Natural killer cell (primary cell): Measurements from ENCODE around the gene KRTAP10-2. TPM values are rescaled to one million over a fixed set of nuclear protein-coding genes. Genes with fewer than 3 reads are reported as not detected.

Source experiments
- ATAC-seq, 3 donors: fragments of 150-1000 bp in 2 of 3; fragments of 200-7000 bp in 1 of 3; cut with Tn5 transposase; 1 replicate in 1 of 3; 2 replicates in 2 of 3; pipeline ENCODE4 v1.10.0; 2021; ENCODE audit warnings: mild to moderate bottlenecking in 2 of 3, moderate library complexity in 2 of 3
- DNase-seq, 2 donors: peaks; one replicate each; pipeline versions ENCODE4 v3.0.0 to v3.0.0-alpha.2; 2013 to 2021; ENCODE audit warnings: mixed read lengths in 1 of 2
- H3K27ac ChIP-seq: one replicate; pipeline ENCODE4 v1.5.1; 2013; ENCODE audit warnings: mild to moderate bottlenecking, low read length
- H3K27me3 ChIP-seq: one replicate; pipeline ENCODE4 v1.6.1; 2013; ENCODE audit warnings: low read length; ENCODE audit not compliant: control insufficient read depth, insufficient read depth
- H3K36me3 ChIP-seq: one replicate; pipeline ENCODE4 v1.6.1; 2013; ENCODE audit warnings: low read length; ENCODE audit not compliant: control insufficient read depth, insufficient read depth
- H3K4me1 ChIP-seq: one replicate; pipeline ENCODE4 v1.6.1; 2013; ENCODE audit warnings: low read length; ENCODE audit not compliant: control insufficient read depth, insufficient read depth
- H3K4me3 ChIP-seq: one replicate; pipeline ENCODE4 v1.5.1; 2013; ENCODE audit warnings: low read length
- H3K9me3 ChIP-seq: one replicate; pipeline ENCODE4 v1.6.1; 2013; ENCODE audit warnings: low read length; ENCODE audit not compliant: control insufficient read depth, insufficient read depth
- H3K27ac Mint-ChIP-seq, 2 donors: one replicate each; pipeline ENCODE4 v1.8.0; 2022; ENCODE audit warnings: mild to moderate bottlenecking in 2 of 2, mixed read lengths in 2 of 2, moderate library complexity in 1 of 2
- H3K27me3 Mint-ChIP-seq, 2 donors: one replicate each; pipeline ENCODE4 v1.8.0; 2022; ENCODE audit warnings: low read depth in 2 of 2, mixed read lengths in 2 of 2
- H3K36me3 Mint-ChIP-seq: one replicate; pipeline ENCODE4 v1.8.0; 2022; ENCODE audit warnings: mixed read lengths
- H3K4me1 Mint-ChIP-seq, 2 donors: one replicate each; pipeline ENCODE4 v1.8.0; 2022; ENCODE audit warnings: mixed read lengths in 2 of 2
- H3K4me3 Mint-ChIP-seq: one replicate; pipeline ENCODE4 v1.8.0; 2022; ENCODE audit warnings: mild to moderate bottlenecking, moderate library complexity, mixed read lengths
- H3K9me3 Mint-ChIP-seq, 2 donors: one replicate each; pipeline ENCODE4 v1.8.0; 2022; ENCODE audit warnings: mixed read lengths in 2 of 2
- CTCF ChIP-seq: fragments of 200-600 bp; IDR thresholded peaks from one replicate; pipeline ENCODE4 v1.8.0; 2022; ENCODE audit warnings: antibody characterized with exemption
- WGBS: methylation state at CpG from one replicate; pipeline ENCODE4 v1.1.7; 2013; ENCODE audit warnings: missing lambda C conversion rate; ENCODE audit not compliant: insufficient coverage; 5-methylcytosine and 5-hydroxymethylcytosine counted together
- intact Hi-C: fragments of 100-400 bp; cut with micrococcal nuclease; formaldehyde crosslinking; loops from one replicate; pipeline ENCODE4 v1.14.2; 2022
- total RNA-seq, 4 donors: library from RNA; stranded (reverse); fragments of 120-200 nt in 1 of 4; gene quantifications; one replicate each; pipeline versions ENCODE4 v1.2.3 to v1.2.4, GENCODE V29; 2013 to 2022

The KRTAP10-2 gene
- total RNA-seq, 3 donors from 2014 or later (not counting 1 experiment from before 2014, with no cell fraction given) = not detected

- no peak overlapping the region for H3K27ac Mint-ChIP-seq
- peaks cover 2 to 3% of the 10 kb centered on the region in 2 donors for H3K9me3 Mint-ChIP-seq
- no peak for TF ChIP-seq CTCF
- H3K9me3 ChIP-seq = no peaks in the 10 kb centered on the region
- H3K4me3 Mint-ChIP-seq = no peak overlapping the region
- H3K27me3 ChIP-seq = no peaks in the 10 kb centered on the region
- WGBS = 88% methylated on average over 11 of the region's 11 CpGs
- H3K27ac ChIP-seq = no peak overlapping the region
- no peaks in the 10 kb centered on the region for H3K36me3 Mint-ChIP-seq
- H3K36me3 ChIP-seq = no peaks in the 10 kb centered on the region
- H3K4me1 ChIP-seq = no peaks in the 10 kb centered on the region
- ATAC-seq (no peak), DNase-seq (no peak)
- H3K27me3 Mint-ChIP-seq = peaks cover 7 to 16% of the 10 kb centered on the region in 2 donors
- H3K4me1 Mint-ChIP-seq = no peaks in the 10 kb centered on the region
- H3K4me3 ChIP-seq = no peak overlapping the region
- intact Hi-C loops = no loop called here
Measured at GRCh38 chr21:44598061-44598460, 46.8 kb upstream of the KRTAP10-2 start.

GRCh38 chr21:44596068-44596725, 44.9 kb upstream of the KRTAP10-2 start:
- 88% methylated on average over 9 of the region's 9 CpGs for WGBS
- intact Hi-C loops = no loop called here
- Mint-ChIP-seq H3K36me3 (no peaks in the 10 kb centered on the region), H3K27me3 (peaks cover 13 to 17% of the 10 kb centered on the region in 2 donors), H3K4me3 (no peak overlapping the region), H3K27ac (no peak overlapping the region), H3K4me1 (peaks cover 0 to 5% of the 10 kb centered on the region in 2 donors), H3K9me3 (peaks cover 2 to 3% of the 10 kb centered on the region in 2 donors)
- TF ChIP-seq CTCF = no peak
- Histone ChIP-seq H3K4me1 (no peaks in the 10 kb centered on the region), H3K9me3 (no peaks in the 10 kb centered on the region), H3K36me3 (no peaks in the 10 kb centered on the region), H3K27me3 (no peaks in the 10 kb centered on the region), H3K4me3 (no peak overlapping the region), H3K27ac (no peak overlapping the region)
- no peak for ATAC-seq
- DNase-seq = no peak

- H3K4me3 ChIP-seq = no peak overlapping the region
- H3K4me1 ChIP-seq = no peaks in the 10 kb centered on the region
- no peaks in the 10 kb centered on the region for H3K9me3 ChIP-seq
- Mint-ChIP-seq H3K9me3 (peaks cover 2 to 3% of the 10 kb centered on the region in 2 donors), H3K36me3 (no peaks in the 10 kb centered on the region), H3K27ac (no peak overlapping the region), H3K27me3 (peaks cover 13 to 17% of the 10 kb centered on the region in 2 donors), H3K4me1 (peaks cover 0 to 5% of the 10 kb centered on the region in 2 donors), H3K4me3 (no peak overlapping the region)
- H3K27me3 ChIP-seq = no peaks in the 10 kb centered on the region
- no peak for TF ChIP-seq CTCF
- 89% methylated on average over 5 of the region's 6 CpGs for WGBS
- DNase-seq (no peak), ATAC-seq (no peak)
- H3K36me3 ChIP-seq = no peaks in the 10 kb centered on the region
- no peak overlapping the region for H3K27ac ChIP-seq
- intact Hi-C loops = no loop called here
Measured at GRCh38 chr21:44595524-44595923, 44.2 kb upstream of the KRTAP10-2 start.
